K562 (cell line): ENCODE data around the gene KRT35. TPM values are rescaled to one million over a fixed set of nuclear protein-coding genes. Genes with fewer than 3 reads are reported as not detected.
A peak's percentile ranks its signal among the peaks of the same experiment; 100 is the strongest.

Experiments
- BCL6 ChIP-seq: fragments of 250-450 bp; sonication (Bioruptor Pico); IDR thresholded peaks from 2 replicates; pipeline ENCODE4 v1.4.0; 2020
- CCAR2 ChIP-seq: fragments of 200-400 bp; formaldehyde crosslinking; IDR thresholded peaks from 2 replicates; pipeline ENCODE4 v1.6.1; 2017; ENCODE audit warnings: mild to moderate bottlenecking, low read depth, low read length
- GTF2A2 ChIP-seq: IDR thresholded peaks from 2 replicates; pipeline ENCODE4 v1.6.1; 2016; ENCODE audit warnings: mild to moderate bottlenecking, missing genetic modification characterization, missing compliant biosample characterization
- HIVEP1 ChIP-seq: fragments of 250-450 bp; sonication (Bioruptor Pico); IDR thresholded peaks from 2 replicates; pipeline ENCODE4 v1.4.0; 2020; ENCODE audit warnings: mild to moderate bottlenecking
- HMGN3 ChIP-seq: IDR thresholded peaks from 2 replicates; pipeline ENCODE4 v1.6.1; 2011; ENCODE audit warnings: borderline replicate concordance, low read depth, mild to moderate bottlenecking, mixed read lengths, low read length; ENCODE audit not compliant: insufficient read length; ENCODE audit errors: extremely low read depth
- MAFK ChIP-seq: IDR thresholded peaks from 2 replicates; pipeline ENCODE4 v1.6.1; 2011; ENCODE audit warnings: low read length, improper control_type of control experiment
- MCM7 ChIP-seq, 2 experiments: fragments of 450-650 bp; IDR thresholded peaks; 2 replicates each; pipeline ENCODE4 v1.6.1; 2016 to 2018
- MIER1 ChIP-seq: fragments of 450-650 bp; IDR thresholded peaks from 2 replicates; pipeline ENCODE4 v1.6.1; 2016; ENCODE audit warnings: antibody characterized with exemption, mild to moderate bottlenecking, low read depth
- NCOR1 ChIP-seq: fragments of 450-650 bp; IDR thresholded peaks from 2 replicates; pipeline ENCODE4 v1.6.1; 2016; ENCODE audit warnings: mild to moderate bottlenecking, moderate library complexity
- POLR2G ChIP-seq: fragments of 200-400 bp; formaldehyde crosslinking; IDR thresholded peaks from 2 replicates; pipeline ENCODE4 v1.6.1; 2017; ENCODE audit warnings: low read depth, mild to moderate bottlenecking, antibody characterized with exemption, low read length, moderate library complexity
- SMARCA4 ChIP-seq: fragments of 450-650 bp; IDR thresholded peaks from 2 replicates; pipeline ENCODE4 v1.6.1; 2016
- SOX6 ChIP-seq: fragments of 450-650 bp; IDR thresholded peaks from 2 replicates; pipeline ENCODE4 v1.6.1; 2014; ENCODE audit warnings: mild to moderate bottlenecking
- SPI1 ChIP-seq: IDR thresholded peaks from 2 replicates; pipeline ENCODE4 v1.6.1; 2011; ENCODE audit warnings: low read depth, low read length, control low read depth, borderline replicate concordance
- SRSF9 ChIP-seq: fragments of 200-400 bp; formaldehyde crosslinking; IDR thresholded peaks from 2 replicates; pipeline ENCODE4 v1.6.1; 2017; ENCODE audit warnings: low read depth, low read length, borderline replicate concordance
- TAF15 ChIP-seq: fragments of 200-400 bp; formaldehyde crosslinking; IDR thresholded peaks from 2 replicates; pipeline ENCODE4 v1.6.1; 2017; ENCODE audit warnings: mild to moderate bottlenecking, low read depth, low read length, moderate library complexity
- TAL1 ChIP-seq: fragments of 450-650 bp; IDR thresholded peaks from 2 replicates; pipeline ENCODE4 v1.6.1; 2016; ENCODE audit warnings: mild to moderate bottlenecking
- ZNF143 ChIP-seq: sonication (generic); formaldehyde crosslinking; IDR thresholded peaks from 2 replicates; pipeline ENCODE4 v1.9.0; 2022; ENCODE audit warnings: mild to moderate bottlenecking, missing genetic modification reagents
- ZNF175 ChIP-seq: fragments of 200-800 bp; sonication (Bioruptor generic); IDR thresholded peaks from 2 replicates; pipeline ENCODE4 v1.6.1; 2016; ENCODE audit warnings: low read depth, mild to moderate bottlenecking, missing genetic modification characterization, missing compliant biosample characterization
- polyA plus RNA-seq, 8 experiments: library from polyadenylated mRNA; depleted of rRNA in 4 of 8; stranded (reverse) in 5 of 8; unstranded in 3 of 8; fragments of >200 nt; fragmentation: Nextera tagmentation in 2 of 8; fragmentation: Illumina TruSeq in 1 of 8; extraction: Ambion mirVana in 2 of 8; extraction: Trizol in 1 of 8; gene quantifications; 2 replicates each; pipeline versions ENCODE4 v1.2.1 to v1.2.3, GENCODE V29; 2011 to 2014; ENCODE audit warnings: inconsistent platforms in 1 of 8, missing spikeins in 1 of 8
- total RNA-seq, 7 experiments: library from RNA; depleted of rRNA in 6 of 7; stranded (reverse); fragments of >200 nt in 6 of 7; fragmentation: Illumina TruSeq in 2 of 7; extraction: Trizol in 2 of 7; gene quantifications; 2 replicates each; pipeline versions ENCODE4 v1.2.1 to v1.2.3, GENCODE V29; 2011 to 2021; ENCODE audit warnings: low replicate concordance in 1 of 7
- TF ChIP-seq, protein P1 (sequence below): fragments of 250-450 bp; sonication (Bioruptor Pico); IDR thresholded peaks from 2 replicates; pipeline ENCODE4 v1.4.0; 2020; ENCODE audit warnings: mild to moderate bottlenecking, moderate library complexity, borderline replicate concordance
- TF ChIP-seq, protein P2 (sequence below): sonication (generic); formaldehyde crosslinking; IDR thresholded peaks from 2 replicates; pipeline ENCODE4 v1.8.1; 2023; ENCODE audit warnings: mild to moderate bottlenecking, missing genetic modification reagents
- TF ChIP-seq, protein P3 (sequence below): fragments of 250-450 bp; sonication (Bioruptor Pico); IDR thresholded peaks from 2 replicates; pipeline ENCODE4 v1.5.0; 2021
- TF ChIP-seq, protein P4 (sequence below): fragments of 250-450 bp; sonication (Bioruptor Pico); IDR thresholded peaks from 2 replicates; pipeline ENCODE4 v1.8.0; 2022; ENCODE audit warnings: moderate library complexity, mild to moderate bottlenecking, inconsistent platforms

KRT35 gene
- total and polyA plus RNA-seq, 9 of the 15 experiments (the other 6 are each of a cell fraction or from before 2014, with no cell fraction given): not detected

DNA sequence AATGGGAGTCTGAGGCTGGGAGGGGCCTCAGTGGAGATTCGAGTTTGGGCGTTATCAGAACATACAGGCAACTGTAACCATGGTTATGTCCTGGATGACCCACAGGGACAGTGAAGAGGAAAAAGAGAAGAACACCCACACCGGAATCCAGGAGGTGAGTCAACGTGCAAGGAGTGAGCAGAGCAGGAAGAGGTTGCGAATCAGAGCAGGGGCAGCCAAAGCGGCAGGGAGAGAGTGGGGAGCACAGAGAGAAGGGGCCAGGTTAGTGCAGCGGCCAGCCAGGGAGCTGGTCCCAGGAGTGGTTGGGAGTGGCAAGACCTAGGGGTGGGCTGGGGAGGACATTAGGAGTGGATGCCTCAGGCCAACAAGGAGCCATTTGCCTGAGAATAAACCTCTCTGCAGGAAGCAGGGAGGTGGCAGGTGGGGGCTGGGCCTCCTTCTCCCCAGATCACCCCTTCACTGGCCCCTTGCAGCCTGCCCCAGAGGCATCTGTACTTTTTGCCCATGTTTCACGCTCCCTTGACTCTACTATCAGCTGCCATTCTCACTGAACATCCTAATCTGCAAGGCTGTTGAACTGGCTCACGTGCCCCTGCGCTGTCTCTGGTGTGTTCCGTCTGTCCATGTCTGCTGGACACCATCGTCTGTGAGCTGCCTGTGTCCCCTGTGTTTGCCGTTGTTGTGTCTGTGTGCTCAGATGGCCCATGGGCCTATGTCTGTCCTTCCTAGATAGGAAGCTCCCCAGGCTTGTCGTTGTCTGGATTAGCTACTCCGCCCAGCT, 19.4 kb upstream of the KRT35 start (continued):
- TF ChIP-seq MIER1 (no peak), MCM7 (IDR thresholded peaks at IDR 0.05) (no peak), SPI1 (0 out of 2 replicates have a peak, but pooled peaks have one; percentile 3), NCOR1 (peak; percentile 86), ZNF143 (no peak), POLR2G (peak; percentile 56), BCL6 (CRISPR knock-in tag) (no peak), TAL1 (peak; percentile 68), MAFK (no peak), ZNF175 (CRISPR knock-in tag) (no peak), HIVEP1 (CRISPR knock-in tag) (no peak), CCAR2 (no peak), SOX6 (0 out of 2 replicates have a peak, but pooled peaks have one; percentile 6), SRSF9 (no peak), GTF2A2 (tag) (no peak), TAF15 (no peak), HMGN3 (no peak), SMARCA4 (peak; percentile 84)
- TF ChIP-seq, protein P1, sequence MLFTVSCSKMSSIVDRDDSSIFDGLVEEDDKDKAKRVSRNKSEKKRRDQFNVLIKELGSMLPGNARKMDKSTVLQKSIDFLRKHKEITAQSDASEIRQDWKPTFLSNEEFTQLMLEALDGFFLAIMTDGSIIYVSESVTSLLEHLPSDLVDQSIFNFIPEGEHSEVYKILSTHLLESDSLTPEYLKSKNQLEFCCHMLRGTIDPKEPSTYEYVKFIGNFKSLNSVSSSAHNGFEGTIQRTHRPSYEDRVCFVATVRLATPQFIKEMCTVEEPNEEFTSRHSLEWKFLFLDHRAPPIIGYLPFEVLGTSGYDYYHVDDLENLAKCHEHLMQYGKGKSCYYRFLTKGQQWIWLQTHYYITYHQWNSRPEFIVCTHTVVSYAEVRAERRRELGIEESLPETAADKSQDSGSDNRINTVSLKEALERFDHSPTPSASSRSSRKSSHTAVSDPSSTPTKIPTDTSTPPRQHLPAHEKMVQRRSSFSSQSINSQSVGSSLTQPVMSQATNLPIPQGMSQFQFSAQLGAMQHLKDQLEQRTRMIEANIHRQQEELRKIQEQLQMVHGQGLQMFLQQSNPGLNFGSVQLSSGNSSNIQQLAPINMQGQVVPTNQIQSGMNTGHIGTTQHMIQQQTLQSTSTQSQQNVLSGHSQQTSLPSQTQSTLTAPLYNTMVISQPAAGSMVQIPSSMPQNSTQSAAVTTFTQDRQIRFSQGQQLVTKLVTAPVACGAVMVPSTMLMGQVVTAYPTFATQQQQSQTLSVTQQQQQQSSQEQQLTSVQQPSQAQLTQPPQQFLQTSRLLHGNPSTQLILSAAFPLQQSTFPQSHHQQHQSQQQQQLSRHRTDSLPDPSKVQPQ (CRISPR knock-in tag): no peak
- TF ChIP-seq, protein P2, sequence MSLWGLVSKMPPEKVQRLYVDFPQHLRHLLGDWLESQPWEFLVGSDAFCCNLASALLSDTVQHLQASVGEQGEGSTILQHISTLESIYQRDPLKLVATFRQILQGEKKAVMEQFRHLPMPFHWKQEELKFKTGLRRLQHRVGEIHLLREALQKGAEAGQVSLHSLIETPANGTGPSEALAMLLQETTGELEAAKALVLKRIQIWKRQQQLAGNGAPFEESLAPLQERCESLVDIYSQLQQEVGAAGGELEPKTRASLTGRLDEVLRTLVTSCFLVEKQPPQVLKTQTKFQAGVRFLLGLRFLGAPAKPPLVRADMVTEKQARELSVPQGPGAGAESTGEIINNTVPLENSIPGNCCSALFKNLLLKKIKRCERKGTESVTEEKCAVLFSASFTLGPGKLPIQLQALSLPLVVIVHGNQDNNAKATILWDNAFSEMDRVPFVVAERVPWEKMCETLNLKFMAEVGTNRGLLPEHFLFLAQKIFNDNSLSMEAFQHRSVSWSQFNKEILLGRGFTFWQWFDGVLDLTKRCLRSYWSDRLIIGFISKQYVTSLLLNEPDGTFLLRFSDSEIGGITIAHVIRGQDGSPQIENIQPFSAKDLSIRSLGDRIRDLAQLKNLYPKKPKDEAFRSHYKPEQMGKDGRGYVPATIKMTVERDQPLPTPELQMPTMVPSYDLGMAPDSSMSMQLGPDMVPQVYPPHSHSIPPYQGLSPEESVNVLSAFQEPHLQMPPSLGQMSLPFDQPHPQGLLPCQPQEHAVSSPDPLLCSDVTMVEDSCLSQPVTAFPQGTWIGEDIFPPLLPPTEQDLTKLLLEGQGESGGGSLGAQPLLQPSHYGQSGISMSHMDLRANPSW (CRISPR knock-in tag): no peak
- TF ChIP-seq, protein P3, sequence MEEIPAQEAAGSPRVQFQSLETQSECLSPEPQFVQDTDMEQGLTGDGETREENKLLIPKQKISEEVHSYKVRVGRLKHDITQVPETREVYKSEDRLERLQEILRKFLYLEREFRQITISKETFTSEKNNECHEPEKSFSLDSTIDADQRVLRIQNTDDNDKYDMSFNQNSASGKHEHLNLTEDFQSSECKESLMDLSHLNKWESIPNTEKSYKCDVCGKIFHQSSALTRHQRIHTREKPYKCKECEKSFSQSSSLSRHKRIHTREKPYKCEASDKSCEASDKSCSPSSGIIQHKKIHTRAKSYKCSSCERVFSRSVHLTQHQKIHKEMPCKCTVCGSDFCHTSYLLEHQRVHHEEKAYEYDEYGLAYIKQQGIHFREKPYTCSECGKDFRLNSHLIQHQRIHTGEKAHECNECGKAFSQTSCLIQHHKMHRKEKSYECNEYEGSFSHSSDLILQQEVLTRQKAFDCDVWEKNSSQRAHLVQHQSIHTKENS: no peak
- TF ChIP-seq, protein P4, sequence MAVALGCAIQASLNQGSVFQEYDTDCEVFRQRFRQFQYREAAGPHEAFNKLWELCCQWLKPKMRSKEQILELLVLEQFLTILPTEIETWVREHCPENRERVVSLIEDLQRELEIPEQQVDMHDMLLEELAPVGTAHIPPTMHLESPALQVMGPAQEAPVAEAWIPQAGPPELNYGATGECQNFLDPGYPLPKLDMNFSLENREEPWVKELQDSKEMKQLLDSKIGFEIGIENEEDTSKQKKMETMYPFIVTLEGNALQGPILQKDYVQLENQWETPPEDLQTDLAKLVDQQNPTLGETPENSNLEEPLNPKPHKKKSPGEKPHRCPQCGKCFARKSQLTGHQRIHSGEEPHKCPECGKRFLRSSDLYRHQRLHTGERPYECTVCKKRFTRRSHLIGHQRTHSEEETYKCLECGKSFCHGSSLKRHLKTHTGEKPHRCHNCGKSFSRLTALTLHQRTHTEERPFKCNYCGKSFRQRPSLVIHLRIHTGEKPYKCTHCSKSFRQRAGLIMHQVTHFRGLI (CRISPR knock-in tag): no peak
